HCT116 (cell line): Measurements from ENCODE around the gene CASTOR1. TPM values are rescaled to one million over a fixed set of nuclear protein-coding genes. Genes with fewer than 3 reads are reported as not detected.

Experiments used
- ATAC-seq: fragments of 200-7000 bp; cut with Tn5 transposase; 2 replicates; pipeline ENCODE4 v1.9.1; 2020; ENCODE audit warnings: mild to moderate bottlenecking, moderate library complexity
- BruUV-seq: library from RNA; stranded (reverse); fragments of 400-500 nt; replicated peaks from 2 replicates; lab custom pipeline; 2021; lab: Mats Ljungman, UMichigan
- CTCF ChIA-PET: fragments of 300-600 bp; sonication (Branson Sonifier 250); formaldehyde crosslinking; loops from one replicate; lab custom pipeline; 2021; ENCODE audit warnings: antibody characterized with exemption; lab: Charles Lee
- POLR2A ChIA-PET: fragments of 300-600, 350-600 bp; sonication (Branson Sonifier 250); formaldehyde crosslinking; loops from one replicate; lab custom pipeline; 2021; ENCODE audit warnings: antibody characterized with exemption; lab: Charles Lee
- RAD21 ChIA-PET, 2 experiments: fragments of 300-600 bp; sonication (Branson Sonifier 250); formaldehyde crosslinking; loops; one replicate each; lab custom pipeline; 2023; ENCODE audit warnings: low total read pairs in 2 of 2; ENCODE audit not compliant: uncharacterized antibody in 2 of 2, unreplicated experiment in 2 of 2, low non-redundant PET in 1 of 2; lab: Charles Lee
- DNase-seq: peaks from one replicate; pipeline ENCODE4 v3.0.0-alpha.2; 2010; ENCODE audit warnings: low read depth, low spot score
- H2AFZ ChIP-seq: fragments of 200-600 bp; shearing (Covaris generic), sonication (generic); 2 replicates; pipeline ENCODE4 v1.6.1; 2017; ENCODE audit warnings: low read depth, mixed run types, mixed read lengths, antibody characterized with exemption, low read length; ENCODE audit not compliant: poor library complexity, severe bottlenecking
- H3K27ac ChIP-seq: 2 replicates; pipeline ENCODE4 v1.5.1; 2012; ENCODE audit warnings: low read depth, low read length
- H3K27me3 ChIP-seq: fragments of 200-600 bp; sonication (generic); 2 replicates; pipeline ENCODE4 v1.6.1; 2016; ENCODE audit warnings: mixed run types, low read length, mixed read lengths; ENCODE audit not compliant: insufficient read depth
- H3K36me3 ChIP-seq, 2 experiments: fragments of 200-500 bp in 1 of 2; fragments of 200-600 bp in 1 of 2; sonication (Bioruptor generic) in 1 of 2; sonication (generic) in 1 of 2; 2 replicates each; pipeline versions ENCODE4 v1.5.1 to v1.6.1; 2014 to 2016; ENCODE audit warnings: low read length in 2 of 2, inconsistent platforms in 1 of 2, mixed read lengths in 1 of 2, mixed run types in 1 of 2; ENCODE audit not compliant: insufficient read depth in 2 of 2, control insufficient read depth in 1 of 2
- H3K4me1 ChIP-seq, 2 experiments: fragments of 200-600 bp in 1 of 2; sonication (generic) in 1 of 2; 2 replicates each; pipeline versions ENCODE4 v1.5.1 to v1.6.1; 2012 to 2017; ENCODE audit warnings: low read length in 2 of 2, inconsistent platforms in 1 of 2, mild to moderate bottlenecking in 1 of 2, mixed read lengths in 1 of 2, mixed run types in 1 of 2, moderate library complexity in 1 of 2; ENCODE audit not compliant: insufficient read depth in 2 of 2, control insufficient read depth in 1 of 2
- H3K4me2 ChIP-seq: fragments of 200-600 bp; sonication (generic); 2 replicates; pipeline ENCODE4 v1.6.1; 2017; ENCODE audit warnings: mixed run types, low read length, mixed read lengths
- H3K4me3 ChIP-seq, 2 experiments: fragments of 200-600 bp in 1 of 2; sonication (generic) in 1 of 2; replicated peaks in 1 of 2; 2 replicates each; pipeline ENCODE4 v1.5.1; 2011 to 2016; ENCODE audit warnings: low read length in 2 of 2, control low read depth in 1 of 2, low read depth in 1 of 2, mild to moderate bottlenecking in 1 of 2, mixed read lengths in 1 of 2, mixed run types in 1 of 2
- H3K79me2 ChIP-seq: fragments of 200-600 bp; sonication (generic); 2 replicates; pipeline ENCODE4 v1.6.1; 2017; ENCODE audit warnings: mild to moderate bottlenecking, mixed run types, low read length, moderate library complexity, mixed read lengths; ENCODE audit not compliant: insufficient read depth
- H3K9ac ChIP-seq: fragments of 200-600 bp; sonication (generic); 2 replicates; pipeline ENCODE4 v1.6.1; 2016; ENCODE audit warnings: low read length, mixed read lengths
- H3K9me2 ChIP-seq: fragments of 200-600 bp; sonication (generic), shearing (Covaris generic); 2 replicates; pipeline ENCODE4 v1.6.1; 2017; ENCODE audit warnings: mixed run types, mild to moderate bottlenecking, moderate library complexity; ENCODE audit not compliant: insufficient read depth
- H3K9me3 ChIP-seq, 2 experiments: fragments of 200-500 bp in 1 of 2; fragments of 200-600 bp in 1 of 2; sonication (Bioruptor generic) in 1 of 2; sonication (generic) in 1 of 2; 2 replicates each; pipeline ENCODE4 v1.6.1; 2014 to 2017; ENCODE audit warnings: low read length in 2 of 2, mixed read lengths in 2 of 2, inconsistent platforms in 1 of 2, low read depth in 1 of 2, mild to moderate bottlenecking in 1 of 2, mixed run types in 1 of 2, moderate library complexity in 1 of 2; ENCODE audit not compliant: control insufficient read depth in 1 of 2, insufficient read depth in 1 of 2
- H4K20me1 ChIP-seq: fragments of 200-600 bp; sonication (generic), shearing (Covaris generic); 2 replicates; pipeline ENCODE4 v1.6.1; 2017; ENCODE audit warnings: mixed run types, mild to moderate bottlenecking, moderate library complexity; ENCODE audit not compliant: insufficient read depth
- ATF3 ChIP-seq: IDR thresholded peaks from 2 replicates; pipeline ENCODE4 v1.6.1; 2012
- CEBPB ChIP-seq: IDR thresholded peaks from 2 replicates; pipeline ENCODE4 v1.6.1; 2012; ENCODE audit warnings: low read depth
- EGR1 ChIP-seq: IDR thresholded peaks from 2 replicates; pipeline ENCODE4 v1.6.1; 2012; ENCODE audit warnings: low read depth
- ELF1 ChIP-seq: IDR thresholded peaks from 2 replicates; pipeline ENCODE4 v1.6.1; 2012; ENCODE audit warnings: low read depth, borderline replicate concordance
- FOSL1 ChIP-seq: IDR thresholded peaks from 2 replicates; pipeline ENCODE4 v1.6.1; 2012; ENCODE audit warnings: low read depth
- JUND ChIP-seq: IDR thresholded peaks from 2 replicates; pipeline ENCODE4 v1.6.1; 2012
- POLR2A ChIP-seq: IDR thresholded peaks from 2 replicates; pipeline ENCODE4 v1.7.0; 2011; ENCODE audit warnings: borderline replicate concordance; ENCODE audit not compliant: insufficient read depth, insufficient read length; ENCODE audit errors: extremely low read depth
- POLR2AphosphoS5 ChIP-seq: IDR thresholded peaks from 2 replicates; pipeline ENCODE4 v1.6.1; 2011; ENCODE audit warnings: mild to moderate bottlenecking, low read depth, low read length, moderate library complexity
- RAD21 ChIP-seq: IDR thresholded peaks from 2 replicates; pipeline ENCODE4 v1.6.1; 2012; ENCODE audit warnings: low read depth, mild to moderate bottlenecking
- SP1 ChIP-seq: IDR thresholded peaks from 2 replicates; pipeline ENCODE4 v1.6.1; 2012; ENCODE audit warnings: low read depth
- TCF7L2 ChIP-seq: IDR thresholded peaks from 2 replicates; pipeline ENCODE4 v1.7.0; 2011; ENCODE audit warnings: borderline replicate concordance, inconsistent platforms; ENCODE audit not compliant: insufficient read depth, insufficient read length; ENCODE audit errors: extremely low read depth
- ZFX ChIP-seq: fragments of 450-650 bp; IDR thresholded peaks from 2 replicates; pipeline ENCODE4 v1.6.1; 2017
- intact Hi-C: fragments of 100-400 bp; cut with micrococcal nuclease; formaldehyde crosslinking; loops from 2 replicates; pipeline ENCODE4 v1.10.0; 2022
- total RNA-seq: library from RNA; stranded (reverse); gene quantifications from one replicate; pipeline ENCODE4 v1.2.1, GENCODE V29; 2021; ENCODE audit not compliant: unreplicated experiment

CASTOR1 gene
- total RNA-seq, 1 experiment from 2014 or later: 6.5 TPM

GRCh38 chr22:30291058-30291892 is 2.0 kb upstream of the CASTOR1 start:
- no TSS peak for BruUV-seq
- no peak for ATAC-seq
- ChIA-PET CTCF (interaction anchor here (4.6 to 5.4 kb wide), 2 partner anchors 35 to 97 kb away, joined by 57 to 81 read pairs; partner anchors contain the start of genes RNF215 and TBC1D10A), POLR2A (interaction anchor here (0.6 to 1.0 kb wide), 3 partner anchors 11 to 96 kb away, joined by 3 to 4 read pairs (median 3); partner anchors contain the start of gene RNF215), RAD21 (interaction anchor here in 1 of 2 experiments (1.1 kb wide), 1 partner anchor 36 kb away, joined by 9 read pairs; the partner anchor contains the start of gene TBC1D10A)
- H3K9me3 ChIP-seq: no peaks in the 10 kb centered on the region
- no peaks in the 10 kb centered on the region for H3K27me3 ChIP-seq
- H3K4me1 ChIP-seq: peaks cover 37 to 50% of the 10 kb centered on the region in 2 experiments
- no peak overlapping the region for H3K4me3 ChIP-seq
- no peaks in the 10 kb centered on the region for H3K79me2 ChIP-seq
- peak overlapping the region; percentile 97 for H3K4me2 ChIP-seq
- peaks cover 2 to 4% of the 10 kb centered on the region in 2 experiments; a peak in 2 of 4 replicates for H3K36me3 ChIP-seq
- no peak overlapping the region for H3K9ac ChIP-seq
- intact Hi-C loops: no loop called here
- no peaks in the 10 kb centered on the region for H3K9me2 ChIP-seq
- H2AFZ ChIP-seq: no peak overlapping the region
- H3K27ac ChIP-seq: peak overlapping the region; percentile 40; the same call in 1 of the 2 replicates
- no peak for TF ChIP-seq FOSL1
- TF ChIP-seq POLR2AphosphoS5: no peak
- no peak for TF ChIP-seq POLR2A
- no peak for TF ChIP-seq CEBPB
- no peak for TF ChIP-seq JUND
- TF ChIP-seq ELF1: no peak
- TF ChIP-seq ZFX: no peak
- TF ChIP-seq ATF3: no peak
- no peak for TF ChIP-seq EGR1
- no peak for TF ChIP-seq RAD21
- TF ChIP-seq TCF7L2: no peak
- no peak for TF ChIP-seq SP1
- no peak for DNase-seq
- no peaks in the 10 kb centered on the region for H4K20me1 ChIP-seq
